HEK293T (cell line): ENCODE measurements around the gene FAM20C.

Experiments
- ARNT ChIP-seq: fragments of 450-650 bp; IDR thresholded peaks from 2 replicates; pipeline ENCODE4 v1.6.1; 2017; ENCODE audit warnings: mild to moderate bottlenecking
- BHLHE40 ChIP-seq: fragments of 450-650 bp; IDR thresholded peaks from 2 replicates; pipeline ENCODE4 v1.6.1; 2016; ENCODE audit warnings: mild to moderate bottlenecking, moderate library complexity, borderline replicate concordance
- FOXA1 ChIP-seq: fragments of 450-650 bp; IDR thresholded peaks from 2 replicates; pipeline ENCODE4 v1.6.1; 2016; ENCODE audit warnings: mild to moderate bottlenecking
- FOXK2 ChIP-seq: fragments of 450-650 bp; IDR thresholded peaks from 2 replicates; pipeline ENCODE4 v1.6.1; 2016; ENCODE audit warnings: mild to moderate bottlenecking
- FOXM1 ChIP-seq: fragments of 450-650 bp; IDR thresholded peaks from 2 replicates; pipeline ENCODE4 v1.6.1; 2017; ENCODE audit warnings: mild to moderate bottlenecking, borderline replicate concordance
- HDGF ChIP-seq: fragments of 450-650 bp; IDR thresholded peaks from 2 replicates; pipeline ENCODE4 v1.6.1; 2017; ENCODE audit warnings: antibody characterized with exemption, borderline replicate concordance
- L3MBTL2 ChIP-seq: fragments of 450-650 bp; conservative IDR thresholded peaks from 2 replicates; pipeline ENCODE4 v1.6.1; 2016; ENCODE audit warnings: mild to moderate bottlenecking
- LEF1 ChIP-seq: fragments of 450-650 bp; IDR thresholded peaks from 2 replicates; pipeline ENCODE4 v1.6.1; 2017; ENCODE audit warnings: mild to moderate bottlenecking, borderline replicate concordance
- PKNOX1 ChIP-seq: fragments of 450-650 bp; IDR thresholded peaks from 2 replicates; pipeline ENCODE4 v1.6.1; 2016
- SP1 ChIP-seq: fragments of 450-650 bp; IDR thresholded peaks from 2 replicates; pipeline ENCODE4 v1.6.1; 2017
- SUZ12 ChIP-seq: fragments of 450-650 bp; IDR thresholded peaks from 2 replicates; pipeline ENCODE4 v1.6.1; 2016; ENCODE audit warnings: mild to moderate bottlenecking
- TARDBP ChIP-seq: fragments of 450-650 bp; IDR thresholded peaks from 2 replicates; pipeline ENCODE4 v1.6.1; 2016
- ZNF384 ChIP-seq: fragments of 450-650 bp; IDR thresholded peaks from 2 replicates; pipeline ENCODE4 v1.6.1; 2016

- TF ChIP-seq FOXK2 (no peak), ARNT (no peak), BHLHE40 (no peak), L3MBTL2 (no peak), FOXM1 (no peak), SP1 (no peak), HDGF (no peak), FOXA1 (no peak), TARDBP (no peak), LEF1 (no peak), ZNF384 (no peak), PKNOX1 (no peak), SUZ12 (no peak)
These were observed 60.6 kb downstream of the FAM20C start for GRCh38 chr7:252981-253380.
